SK-N-SH (cell line): ENCODE results near the gene CENPX. TPM values are rescaled to one million over a fixed set of nuclear protein-coding genes. Genes with fewer than 3 reads are reported as not detected.

Source experiments
- CTCF ChIA-PET: fragments of 300-600, 350-600 bp; formaldehyde crosslinking; extraction: SDS; loops from one replicate; lab custom pipeline; 2021; lab: Yijun Ruan, JAX
- POLR2A ChIA-PET: fragments of 350-600 bp; sonication (Branson Sonifier 250); formaldehyde crosslinking; extraction: SDS; loops from one replicate; lab custom pipeline; 2020; ENCODE audit warnings: antibody characterized with exemption, inconsistent platforms; lab: Yijun Ruan, JAX
- DNase-seq: peaks from one replicate; pipeline ENCODE4 v3.0.0; 2012
- H2AFZ ChIP-seq: fragments of 200-600 bp; sonication (generic); 2 replicates; pipeline ENCODE4 v1.8.1; 2016; ENCODE audit warnings: antibody characterized with exemption, mild to moderate bottlenecking, low read depth
- H3F3A ChIP-seq: fragments of 200-600 bp; sonication (generic); replicated peaks from 2 replicates; pipeline ENCODE3; 2016; ENCODE audit warnings: antibody characterized with exemption, mild to moderate bottlenecking; ENCODE audit not compliant: insufficient read depth
- H3K27ac ChIP-seq, 2 experiments: fragments of 200-500 bp in 1 of 2; fragments of 200-600 bp in 1 of 2; sonication (Bioruptor generic) in 1 of 2; sonication (generic), shearing (Covaris generic) in 1 of 2; 2 replicates each; pipeline versions ENCODE4 v1.5.1 to v1.6.1; 2014 to 2016; ENCODE audit warnings: low read depth in 2 of 2, inconsistent platforms in 1 of 2, low read length in 1 of 2, mild to moderate bottlenecking in 1 of 2, mixed read lengths in 1 of 2
- H3K27me3 ChIP-seq: fragments of 200-600 bp; sonication (generic), shearing (Covaris generic); 2 replicates; pipeline ENCODE4 v1.6.1; 2016; ENCODE audit warnings: mixed run types; ENCODE audit not compliant: insufficient read depth
- H3K36me3 ChIP-seq, 2 experiments: fragments of 200-500 bp in 1 of 2; fragments of 200-600 bp in 1 of 2; sonication (Bioruptor generic) in 1 of 2; sonication (generic) in 1 of 2; replicated peaks in 1 of 2; 2 replicates each; pipeline versions ENCODE3 to v1.5.1; 2014 to 2016; ENCODE audit warnings: low read length in 1 of 2, mild to moderate bottlenecking in 1 of 2; ENCODE audit not compliant: insufficient read depth in 2 of 2, control insufficient read depth in 1 of 2
- H3K4me1 ChIP-seq, 2 experiments: fragments of 200-500 bp in 1 of 2; fragments of 200-600 bp in 1 of 2; sonication (Bioruptor generic) in 1 of 2; sonication (generic), shearing (Covaris generic) in 1 of 2; 2 replicates each; pipeline versions ENCODE4 v1.5.1 to v1.6.1; 2014 to 2016; ENCODE audit warnings: low read depth in 1 of 2, low read length in 1 of 2, mixed run types in 1 of 2; ENCODE audit not compliant: insufficient read depth in 2 of 2, control insufficient read depth in 1 of 2
- H3K4me2 ChIP-seq: fragments of 200-600 bp; sonication (generic), shearing (Covaris generic); 2 replicates; pipeline ENCODE4 v1.6.1; 2017; ENCODE audit warnings: mixed run types
- H3K4me3 ChIP-seq, 2 experiments: fragments of 200-500 bp in 1 of 2; fragments of 200-600 bp in 1 of 2; sonication (Bioruptor generic) in 1 of 2; sonication (generic), shearing (Covaris generic) in 1 of 2; 2 replicates each; pipeline versions ENCODE4 v1.5.1 to v1.8.1; 2014 to 2016; ENCODE audit warnings: low read depth in 2 of 2, inconsistent platforms in 1 of 2, low read length in 1 of 2, mild to moderate bottlenecking in 1 of 2, mixed read lengths in 1 of 2, moderate library complexity in 1 of 2
- H3K79me2 ChIP-seq: fragments of 200-600 bp; sonication (generic); 2 replicates; pipeline ENCODE4 v1.8.1; 2017; ENCODE audit warnings: mild to moderate bottlenecking; ENCODE audit not compliant: insufficient read depth
- H3K9ac ChIP-seq: fragments of 200-600 bp; sonication (generic); 2 replicates; pipeline ENCODE4 v1.6.1; 2017; ENCODE audit warnings: mixed run types
- H3K9me2 ChIP-seq: fragments of 200-600 bp; sonication (generic); 2 replicates; pipeline ENCODE4 v1.6.1; 2017; ENCODE audit warnings: mixed run types
- H3K9me3 ChIP-seq: fragments of 200-600 bp; sonication (generic); 2 replicates; pipeline ENCODE4 v1.6.1; 2017; ENCODE audit warnings: mixed run types, mild to moderate bottlenecking, moderate library complexity
- H4K20me1 ChIP-seq: fragments of 200-600 bp; sonication (generic); 2 replicates; pipeline ENCODE4 v1.6.1; 2017; ENCODE audit warnings: mild to moderate bottlenecking, mixed run types; ENCODE audit not compliant: insufficient read depth
- CTCF ChIP-seq: fragments of 200-600 bp; sonication (generic); IDR thresholded peaks from 2 replicates; pipeline ENCODE4 v1.6.1; 2017; ENCODE audit warnings: antibody characterized with exemption, mild to moderate bottlenecking, moderate library complexity
- EZH2phosphoT487 ChIP-seq: fragments of 200-600 bp; sonication (generic); IDR thresholded peaks from 2 replicates; pipeline ENCODE4 v1.6.1; 2017; ENCODE audit warnings: low read depth, mixed run types, mild to moderate bottlenecking, antibody characterized with exemption, moderate library complexity, borderline replicate concordance
- FOXM1 ChIP-seq: IDR thresholded peaks from 2 replicates; pipeline ENCODE4 v1.4.0; 2012; ENCODE audit warnings: low read depth, mild to moderate bottlenecking
- GATA2 ChIP-seq: sonication (generic); formaldehyde crosslinking; IDR thresholded peaks from 2 replicates; pipeline ENCODE4 v1.5.0; 2020; ENCODE audit warnings: mild to moderate bottlenecking, missing genetic modification reagents
- JUND ChIP-seq: IDR thresholded peaks from 2 replicates; pipeline ENCODE4 v1.4.0; 2012
- PBX3 ChIP-seq: IDR thresholded peaks from 2 replicates; pipeline ENCODE4; 2012
- RAD21 ChIP-seq: IDR thresholded peaks from 2 replicates; pipeline ENCODE4 v1.6.1; 2012; ENCODE audit warnings: mild to moderate bottlenecking, low read length
- RCOR1 ChIP-seq: fragments of 150-350 bp; IDR thresholded peaks from 2 replicates; pipeline ENCODE4 v1.6.1; 2017; ENCODE audit warnings: antibody characterized with exemption, low read length
- SIN3A ChIP-seq: IDR thresholded peaks from 2 replicates; pipeline ENCODE4 v1.6.1; 2012; ENCODE audit warnings: low read depth, mild to moderate bottlenecking, low read length, moderate library complexity, borderline replicate concordance
- TAF1 ChIP-seq: IDR thresholded peaks from 2 replicates; pipeline ENCODE4 v1.6.1; 2012; ENCODE audit warnings: low read depth, mild to moderate bottlenecking, low read length, moderate library complexity, borderline replicate concordance
- TCF12 ChIP-seq: IDR thresholded peaks from 2 replicates; pipeline ENCODE4 v1.4.0; 2012
- USF1 ChIP-seq: IDR thresholded peaks from 2 replicates; pipeline ENCODE4 v1.4.0; 2012; ENCODE audit warnings: low read depth, borderline replicate concordance
- YY1 ChIP-seq: IDR thresholded peaks from 2 replicates; pipeline ENCODE4 v1.4.0; 2012; ENCODE audit warnings: low read depth, mild to moderate bottlenecking
- WGBS: methylation state at CpG from one replicate; pipeline ENCODE4 v1.1.6; 2017; ENCODE audit warnings: low lambda C conversion rate; 5-methylcytosine and 5-hydroxymethylcytosine counted together
- polyA plus RNA-seq, 3 experiments: library from polyadenylated mRNA; depleted of rRNA; stranded (reverse); fragments of >200 nt; gene quantifications; 2 replicates each; pipeline ENCODE4 v1.2.3, GENCODE V29; 2012
- TF ChIP-seq, protein P1 (sequence below): fragments of 150-350 bp; IDR thresholded peaks from 2 replicates; pipeline ENCODE4 v1.6.1; 2017; ENCODE audit warnings: antibody characterized with exemption, low read length, low read depth, borderline replicate concordance

Gene CENPX
- polyA plus RNA-seq, 1 of the 3 experiments (the other 2 are of a cell fraction): 255 TPM

DNA sequence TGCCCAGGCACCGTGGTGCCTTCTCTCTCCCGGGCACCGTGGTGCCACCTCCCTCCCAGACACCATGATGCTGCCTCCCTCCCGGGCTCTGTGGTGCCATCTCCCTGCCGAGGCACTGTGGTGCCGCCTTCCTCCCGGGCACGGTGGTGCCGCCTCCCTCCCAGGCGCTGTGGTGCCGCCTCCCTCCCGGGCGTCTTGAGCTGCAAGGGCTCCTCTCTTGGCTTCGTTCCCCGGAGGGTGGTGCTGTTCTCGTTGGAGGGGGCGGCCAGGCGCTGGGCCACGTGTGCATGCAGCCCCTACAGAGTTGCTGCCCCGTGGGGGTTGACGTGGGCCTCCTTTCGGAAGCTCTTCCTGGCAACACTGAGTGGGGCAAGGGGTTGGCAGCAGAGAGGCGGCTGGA, 8.2 kb downstream of the CENPX start:
- ChIA-PET POLR2A (no interaction called here), CTCF (interaction anchor here (1.1 to 35.7 kb wide), 5 partner anchors 16 to 145 kb away, joined by 3 to 1216 read pairs (median 8); partner anchors contain the start of genes DCXR, NOTUM and RAC3)
- DNase-seq: peak; percentile 44
- H2AFZ ChIP-seq: no peak overlapping the region
- H3K36me3 ChIP-seq: peaks cover 7 to 23% of the 10 kb centered on the region in 2 experiments
- H3K79me2 ChIP-seq: peaks cover 6% of the 10 kb centered on the region; the same call in 1 of the 2 replicates
- H3K9ac ChIP-seq: no peak overlapping the region
- TF ChIP-seq TAF1: no peak
- no peak for TF ChIP-seq EZH2phosphoT487
- TF ChIP-seq RCOR1: no peak
- no peak for TF ChIP-seq PBX3
- TF ChIP-seq USF1: no peak
- no peaks in the 10 kb centered on the region for H3K9me2 ChIP-seq
- H3K4me2 ChIP-seq: no peak overlapping the region
- no peak overlapping the region; a peak in 1 of 4 replicates for H3K27ac ChIP-seq
- peaks cover 12% of the 10 kb centered on the region for H3F3A ChIP-seq
- peaks cover 0 to 21% of the 10 kb centered on the region in 2 experiments; a peak in 1 of 4 replicates for H3K4me1 ChIP-seq
- H3K4me3 ChIP-seq: no peak overlapping the region
- no peaks in the 10 kb centered on the region for H4K20me1 ChIP-seq
- no peaks in the 10 kb centered on the region for H3K9me3 ChIP-seq
- 81% methylated on average over 21 of the region's 23 CpGs for WGBS
- H3K27me3 ChIP-seq: no peaks in the 10 kb centered on the region

DNA sequence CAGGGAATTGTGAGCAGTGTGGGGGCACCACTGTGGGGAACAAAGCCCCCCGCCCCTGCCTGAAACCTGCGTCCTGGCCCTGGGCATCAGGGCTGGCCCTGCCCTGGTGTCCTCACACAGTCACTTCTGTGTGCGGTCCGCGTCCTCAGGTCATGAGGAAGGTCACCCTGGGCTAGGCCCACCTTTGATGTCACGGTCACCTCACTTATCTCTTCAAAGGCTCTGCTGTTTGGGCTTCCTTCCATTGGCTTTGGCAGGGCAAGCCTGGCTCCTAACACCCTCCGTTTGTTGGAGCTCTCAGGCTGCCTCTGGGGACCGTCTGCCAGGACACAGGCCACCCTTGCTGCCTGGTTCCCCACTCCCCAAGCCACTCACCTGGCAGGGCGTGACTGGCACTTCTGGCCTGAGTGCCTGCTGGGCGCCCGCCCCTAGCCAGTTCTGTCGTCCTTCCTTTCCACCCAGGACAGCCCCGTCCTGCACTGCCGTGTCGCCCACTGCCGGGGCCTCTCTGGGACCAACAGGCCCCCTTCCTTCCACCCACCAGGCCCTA, 8.8 kb downstream of the CENPX start:
- ChIA-PET POLR2A (interaction anchor here (1.0 kb wide), 1 partner anchor 35 kb away, joined by 4 read pairs; no protein-coding TSS in a partner anchor), CTCF (interaction anchor here (1.0 to 35.7 kb wide), 8 partner anchors 8 to 86 kb away, joined by 3 to 1216 read pairs (median 8); partner anchors contain the start of genes CENPX, DCXR, LRRC45 and MAFG)
- Histone ChIP-seq H3K4me1 (peaks cover 0 to 21% of the 10 kb centered on the region in 2 experiments; a peak in 1 of 4 replicates), H3F3A (peaks cover 12% of the 10 kb centered on the region), H3K4me2 (no peak overlapping the region), H3K36me3 (peaks cover 6 to 17% of the 10 kb centered on the region in 2 experiments), H3K9me3 (no peaks in the 10 kb centered on the region), H4K20me1 (no peaks in the 10 kb centered on the region), H2AFZ (no peak overlapping the region), H3K27me3 (no peaks in the 10 kb centered on the region), H3K79me2 (peaks cover 6% of the 10 kb centered on the region; the same call in 1 of the 2 replicates), H3K9ac (no peak overlapping the region), H3K9me2 (no peaks in the 10 kb centered on the region), H3K27ac (peak overlapping the region in 1 of 2 experiments; percentile 82; a peak in 2 of 4 replicates), H3K4me3 (no peak overlapping the region)
- DNase-seq: no peak
- TF ChIP-seq, protein P1, sequence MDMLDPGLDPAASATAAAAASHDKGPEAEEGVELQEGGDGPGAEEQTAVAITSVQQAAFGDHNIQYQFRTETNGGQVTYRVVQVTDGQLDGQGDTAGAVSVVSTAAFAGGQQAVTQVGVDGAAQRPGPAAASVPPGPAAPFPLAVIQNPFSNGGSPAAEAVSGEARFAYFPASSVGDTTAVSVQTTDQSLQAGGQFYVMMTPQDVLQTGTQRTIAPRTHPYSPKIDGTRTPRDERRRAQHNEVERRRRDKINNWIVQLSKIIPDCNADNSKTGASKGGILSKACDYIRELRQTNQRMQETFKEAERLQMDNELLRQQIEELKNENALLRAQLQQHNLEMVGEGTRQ: no peak
- TF ChIP-seq TCF12 (no peak), JUND (no peak), GATA2 (CRISPR knock-in tag) (no peak), YY1 (no peak), CTCF (no peak), RAD21 (no peak), FOXM1 (no peak), SIN3A (no peak)
- 99% methylated on average over 14 of the region's 16 CpGs for WGBS
